ENCODE data around the gene SMIM38.

DNA sequence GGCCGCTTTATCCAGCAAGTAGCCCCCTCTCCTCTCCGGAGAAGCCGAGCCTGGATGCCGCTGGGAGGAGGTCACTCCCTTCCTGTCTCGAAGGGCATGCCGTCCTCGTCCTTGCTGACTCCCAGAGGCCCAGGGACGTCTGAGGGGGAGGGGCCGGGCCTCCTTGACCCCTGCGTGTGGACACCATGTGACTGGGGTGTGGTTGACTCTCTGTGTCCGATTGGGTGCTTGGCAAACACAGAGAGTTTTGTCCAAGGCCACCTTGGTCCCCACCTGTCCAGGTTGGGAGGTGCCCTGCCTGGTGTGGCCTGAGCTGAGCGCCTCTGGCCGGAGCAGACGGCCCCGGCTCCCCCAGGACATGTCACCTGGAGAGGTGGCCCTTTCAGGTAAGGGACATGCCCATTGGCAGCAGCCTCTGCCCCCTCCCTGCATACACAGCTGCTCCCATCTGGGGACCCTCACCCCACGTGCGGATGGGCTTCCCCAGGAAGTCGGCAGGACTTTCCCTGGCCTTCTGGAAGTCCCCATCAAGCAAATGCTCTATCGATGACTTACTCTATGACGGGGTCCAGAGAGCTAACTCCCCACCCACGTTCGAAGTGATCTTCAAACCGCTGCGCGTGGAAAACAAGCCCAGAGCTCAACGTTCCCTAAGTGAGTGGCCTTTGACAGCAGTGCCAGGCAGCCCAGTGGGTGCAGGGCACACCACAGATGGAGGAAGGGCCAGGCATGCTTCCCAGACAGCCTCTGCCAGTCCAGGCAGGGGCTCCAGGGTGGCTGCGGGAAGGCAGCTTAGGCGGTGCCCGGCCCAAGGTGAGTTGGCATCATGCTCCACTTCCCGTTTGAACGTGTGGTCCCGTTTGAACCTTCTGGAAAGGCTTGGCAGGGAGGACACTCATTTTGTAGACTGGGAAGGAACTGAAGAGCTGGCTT is at the start of gene SMIM38:
- TF ChIP-seq, protein P1, sequence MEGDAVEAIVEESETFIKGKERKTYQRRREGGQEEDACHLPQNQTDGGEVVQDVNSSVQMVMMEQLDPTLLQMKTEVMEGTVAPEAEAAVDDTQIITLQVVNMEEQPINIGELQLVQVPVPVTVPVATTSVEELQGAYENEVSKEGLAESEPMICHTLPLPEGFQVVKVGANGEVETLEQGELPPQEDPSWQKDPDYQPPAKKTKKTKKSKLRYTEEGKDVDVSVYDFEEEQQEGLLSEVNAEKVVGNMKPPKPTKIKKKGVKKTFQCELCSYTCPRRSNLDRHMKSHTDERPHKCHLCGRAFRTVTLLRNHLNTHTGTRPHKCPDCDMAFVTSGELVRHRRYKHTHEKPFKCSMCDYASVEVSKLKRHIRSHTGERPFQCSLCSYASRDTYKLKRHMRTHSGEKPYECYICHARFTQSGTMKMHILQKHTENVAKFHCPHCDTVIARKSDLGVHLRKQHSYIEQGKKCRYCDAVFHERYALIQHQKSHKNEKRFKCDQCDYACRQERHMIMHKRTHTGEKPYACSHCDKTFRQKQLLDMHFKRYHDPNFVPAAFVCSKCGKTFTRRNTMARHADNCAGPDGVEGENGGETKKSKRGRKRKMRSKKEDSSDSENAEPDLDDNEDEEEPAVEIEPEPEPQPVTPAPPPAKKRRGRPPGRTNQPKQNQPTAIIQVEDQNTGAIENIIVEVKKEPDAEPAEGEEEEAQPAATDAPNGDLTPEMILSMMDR (IDR thresholded peaks at IDR 0.05; ENCODE audit: insufficient read depth, low read depth, low read length), result no peak
- no peak for TF ChIP-seq EZH2 (IDR thresholded peaks at IDR 0.05; ENCODE audit: insufficient read depth, low read length)
